Stimulated activated naive B cell treated with anti-CD40 and anti-IgM and Interleukin-4, amounts not matched to agents 10 μg/mL and 1 μg/mL and 100 μg/mL, for 72 hours (primary cell): ENCODE measurements around the gene PKP1.

Experiments used
- ATAC-seq, 2 donors: fragments of 150-1000 bp; cut with Tn5 transposase; replicated peaks; 2 replicates each; pipeline ENCODE4 v1.10.0; 2021; ENCODE audit warnings: moderate library complexity in 1 of 2
- DNase-seq: peaks from one replicate; pipeline ENCODE4 v3.0.0; 2021
- H3K27ac Mint-ChIP-seq: one replicate; pipeline ENCODE4 v1.8.0; 2022; ENCODE audit warnings: mild to moderate bottlenecking, mixed read lengths
- H3K27me3 Mint-ChIP-seq, 2 donors: one replicate each; pipeline ENCODE4 v1.8.0; 2022; ENCODE audit warnings: mixed read lengths in 2 of 2
- H3K36me3 Mint-ChIP-seq, 2 donors: one replicate each; pipeline ENCODE4 v1.8.0; 2022; ENCODE audit warnings: mixed read lengths in 2 of 2, mild to moderate bottlenecking in 1 of 2
- H3K4me1 Mint-ChIP-seq, 2 donors: one replicate each; pipeline ENCODE4 v1.8.0; 2022; ENCODE audit warnings: mixed read lengths in 2 of 2, mild to moderate bottlenecking in 1 of 2
- H3K4me3 Mint-ChIP-seq, 2 donors: one replicate each; pipeline ENCODE4 v1.8.0; 2022; ENCODE audit warnings: mild to moderate bottlenecking in 2 of 2, mixed read lengths in 2 of 2, moderate library complexity in 1 of 2
- H3K9me3 Mint-ChIP-seq, 2 donors: one replicate each; pipeline ENCODE4 v1.8.0; 2022; ENCODE audit warnings: mixed read lengths in 2 of 2, mild to moderate bottlenecking in 1 of 2

PKP1 gene

DNA sequence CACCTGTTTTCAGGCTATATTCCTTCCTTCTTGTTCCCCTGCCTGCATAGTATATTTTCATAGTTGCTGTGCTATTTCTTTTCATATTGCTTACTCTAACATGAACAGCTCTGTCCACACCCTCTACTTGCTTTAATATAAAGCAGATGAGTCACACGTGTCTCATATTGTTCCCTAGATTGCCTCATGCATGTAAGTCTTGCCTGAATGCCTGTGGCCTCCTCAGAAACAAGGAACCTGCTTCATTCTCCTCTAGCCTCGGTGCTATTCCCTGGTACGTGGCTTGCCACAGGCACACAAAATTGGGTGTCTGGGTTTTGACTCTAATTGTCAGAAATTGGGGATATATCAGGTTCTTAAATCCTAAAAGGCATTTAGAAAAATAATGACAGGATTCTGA, 16.5 kb upstream of the PKP1 start:
- no peaks in the 10 kb centered on the region for H3K36me3 Mint-ChIP-seq
- H3K27me3 Mint-ChIP-seq: peaks cover 40 to 62% of the 10 kb centered on the region in 2 donors
- ATAC-seq (no peak), DNase-seq (no peak)
- no peak overlapping the region for H3K27ac Mint-ChIP-seq
- H3K9me3 Mint-ChIP-seq: no peaks in the 10 kb centered on the region
- H3K4me3 Mint-ChIP-seq: no peak overlapping the region
- no peaks in the 10 kb centered on the region for H3K4me1 Mint-ChIP-seq

DNA sequence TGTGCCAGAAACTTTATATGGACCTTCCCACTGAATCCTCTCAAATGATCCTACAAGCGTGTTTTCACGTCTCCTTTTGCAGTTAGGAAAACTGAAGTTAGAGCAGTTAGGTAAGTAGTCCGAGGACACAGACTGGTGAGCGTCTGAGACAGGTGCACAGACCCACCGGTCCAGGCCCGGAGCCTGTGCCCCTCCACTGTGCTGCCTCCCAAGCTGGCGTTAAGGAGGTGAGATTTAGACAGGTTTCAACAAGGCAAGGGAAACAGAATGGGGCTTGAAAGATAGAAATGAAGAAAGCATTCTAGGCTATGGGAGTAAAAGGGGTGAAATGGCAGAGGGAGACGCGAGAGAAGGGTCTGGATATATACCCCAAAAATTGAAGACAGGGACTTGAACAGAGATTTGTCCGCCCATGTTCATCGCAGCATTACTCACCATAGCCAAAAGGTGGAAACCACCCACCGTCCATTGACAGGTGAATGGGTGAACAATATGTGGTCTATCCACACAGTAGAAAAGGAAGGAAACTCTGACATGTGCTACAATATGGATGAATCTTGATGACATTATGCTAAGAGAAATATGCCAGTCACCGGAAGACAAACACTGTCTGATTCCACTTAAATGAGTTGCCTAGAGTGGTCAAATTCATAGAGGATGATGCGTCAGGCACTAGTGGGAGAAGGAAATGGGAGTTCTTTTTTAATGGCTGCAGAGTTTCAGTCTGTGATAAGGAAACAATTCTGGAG, 15.7 kb upstream of the PKP1 start:
- H3K27ac Mint-ChIP-seq: no peak overlapping the region
- H3K27me3 Mint-ChIP-seq: peaks cover 36 to 54% of the 10 kb centered on the region in 2 donors
- H3K9me3 Mint-ChIP-seq: no peaks in the 10 kb centered on the region
- DNase-seq: no peak
- H3K36me3 Mint-ChIP-seq: no peaks in the 10 kb centered on the region
- no peak for ATAC-seq
- H3K4me3 Mint-ChIP-seq: no peak overlapping the region
- H3K4me1 Mint-ChIP-seq: no peaks in the 10 kb centered on the region

DNA sequence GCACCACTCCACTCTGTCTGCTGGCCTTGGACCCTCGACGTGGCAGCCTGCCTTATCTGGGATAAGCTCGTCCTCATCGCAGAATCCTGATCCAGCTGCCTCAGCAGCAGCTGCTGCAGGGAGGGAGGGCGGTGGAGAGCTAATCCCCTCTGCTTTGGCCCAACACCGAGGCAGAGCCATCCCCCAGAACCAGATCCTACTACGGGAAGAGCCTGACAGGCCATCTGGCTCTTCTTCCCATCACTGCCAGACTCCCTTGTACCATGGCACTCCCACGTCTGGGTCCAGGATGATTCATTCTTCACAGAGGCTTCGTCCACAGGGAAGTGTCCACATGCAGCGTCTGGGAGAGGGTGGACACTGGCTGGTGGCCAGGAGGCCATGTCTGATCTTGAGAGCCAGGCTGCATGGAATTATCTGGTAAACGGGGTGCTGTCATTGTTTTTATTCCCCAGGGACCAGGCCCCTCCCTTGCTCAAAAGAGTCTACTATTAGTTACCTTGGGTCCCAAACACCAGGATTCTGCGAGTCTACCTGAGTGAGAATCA, 14.6 kb upstream of the PKP1 start:
- Mint-ChIP-seq H3K27me3 (peaks cover 40 to 44% of the 10 kb centered on the region in 2 donors), H3K4me3 (no peak overlapping the region), H3K9me3 (no peaks in the 10 kb centered on the region), H3K4me1 (no peaks in the 10 kb centered on the region), H3K27ac (no peak overlapping the region), H3K36me3 (no peaks in the 10 kb centered on the region)
- DNase-seq (no peak), ATAC-seq (no peak)

DNA sequence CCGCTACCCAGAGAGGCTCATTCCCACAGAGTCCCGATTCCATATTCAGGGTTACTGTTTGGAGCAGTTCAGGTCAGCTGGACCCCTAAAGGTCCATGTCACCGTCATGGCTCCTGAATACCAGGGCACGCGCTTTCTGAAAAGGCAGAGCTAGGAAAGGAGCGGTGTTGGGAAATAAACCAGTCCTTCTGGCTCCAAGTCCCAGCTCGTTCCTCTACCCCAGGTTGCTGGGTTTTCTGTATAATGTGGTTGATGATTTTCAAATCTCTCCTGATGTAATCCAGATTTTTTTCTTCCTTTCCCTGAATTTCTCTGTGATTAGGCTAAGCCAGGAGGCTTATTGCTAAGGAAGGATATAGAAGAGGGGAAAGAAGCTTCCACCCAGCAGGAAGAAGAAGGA, 14.0 kb upstream of the PKP1 start:
- Mint-ChIP-seq H3K4me1 (no peaks in the 10 kb centered on the region), H3K36me3 (no peaks in the 10 kb centered on the region), H3K4me3 (no peak overlapping the region), H3K27ac (no peak overlapping the region), H3K27me3 (peaks cover 38 to 41% of the 10 kb centered on the region in 2 donors), H3K9me3 (no peaks in the 10 kb centered on the region)
- DNase-seq (no peak), ATAC-seq (no peak)

DNA sequence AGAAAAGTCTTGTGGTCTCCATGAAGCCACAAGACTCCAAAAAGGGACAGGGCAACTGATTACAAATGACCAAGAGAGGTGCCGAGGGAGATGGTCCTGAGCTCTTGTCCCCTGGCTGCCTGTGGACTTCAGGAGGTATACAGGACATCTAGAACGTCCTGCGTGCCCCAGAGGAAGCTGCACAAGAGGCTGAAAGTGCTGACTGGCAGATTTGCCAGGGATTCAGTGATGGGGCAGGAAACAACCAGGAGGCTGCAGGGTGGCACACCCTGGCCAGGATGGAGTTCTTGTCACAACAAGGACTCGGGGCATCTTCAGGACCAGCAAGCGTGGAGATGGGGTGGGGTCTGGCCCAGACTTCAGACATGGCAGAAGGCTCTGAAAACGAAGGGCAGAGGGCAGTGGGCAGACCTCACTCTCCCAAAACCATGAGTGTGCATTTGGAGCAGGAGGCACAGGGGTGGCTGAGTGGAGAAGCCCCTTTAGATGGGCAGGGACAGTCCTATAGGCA, 13.4 kb upstream of the PKP1 start:
- no peak overlapping the region for H3K4me3 Mint-ChIP-seq
- ATAC-seq (no peak), DNase-seq (no peak)
- no peaks in the 10 kb centered on the region for H3K36me3 Mint-ChIP-seq
- H3K4me1 Mint-ChIP-seq: no peaks in the 10 kb centered on the region
- H3K9me3 Mint-ChIP-seq: no peaks in the 10 kb centered on the region
- no peak overlapping the region for H3K27ac Mint-ChIP-seq
- H3K27me3 Mint-ChIP-seq: peaks cover 33 to 36% of the 10 kb centered on the region in 2 donors

DNA sequence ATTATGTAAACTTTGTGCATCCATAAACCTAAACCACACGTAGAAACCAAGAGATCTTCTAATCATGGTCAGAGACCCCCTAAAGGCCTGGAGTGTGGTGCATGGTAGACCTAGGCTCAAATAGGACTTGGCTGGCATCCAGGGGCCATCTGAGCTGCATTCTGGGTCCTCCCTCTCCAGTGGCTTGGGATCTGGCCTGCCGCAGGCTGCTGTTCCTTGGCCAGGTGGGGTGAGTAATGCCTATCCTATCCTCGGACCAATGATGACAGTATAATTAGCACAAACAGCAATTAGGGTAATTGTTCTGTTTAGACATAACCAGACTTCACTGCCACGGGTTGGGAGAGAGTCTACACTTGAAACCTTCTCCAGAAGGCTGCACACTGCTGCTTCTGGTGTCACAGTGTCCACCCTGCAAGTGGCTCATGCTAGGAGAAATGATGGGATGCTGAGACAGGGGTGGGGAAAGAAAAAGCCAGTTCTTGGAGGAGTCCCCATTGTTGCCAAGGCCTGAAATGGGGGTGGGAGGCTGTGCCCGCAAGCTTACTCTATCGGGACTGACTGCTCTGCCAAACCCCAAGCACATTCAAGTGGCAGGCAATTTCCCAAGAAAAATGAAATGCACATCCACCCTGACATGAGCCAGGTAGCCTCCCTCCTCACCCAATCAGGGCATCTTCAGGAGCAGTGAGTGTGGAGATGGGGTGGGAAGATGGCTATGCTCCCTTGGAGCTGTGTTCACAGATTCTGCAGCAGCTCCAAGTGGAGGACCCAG, 12.5 kb upstream of the PKP1 start:
- Mint-ChIP-seq H3K4me3 (no peak overlapping the region), H3K9me3 (no peaks in the 10 kb centered on the region), H3K27ac (no peak overlapping the region), H3K36me3 (no peaks in the 10 kb centered on the region), H3K27me3 (peaks cover 35 to 36% of the 10 kb centered on the region in 2 donors), H3K4me1 (no peaks in the 10 kb centered on the region)
- DNase-seq (no peak), ATAC-seq (no peak)

DNA sequence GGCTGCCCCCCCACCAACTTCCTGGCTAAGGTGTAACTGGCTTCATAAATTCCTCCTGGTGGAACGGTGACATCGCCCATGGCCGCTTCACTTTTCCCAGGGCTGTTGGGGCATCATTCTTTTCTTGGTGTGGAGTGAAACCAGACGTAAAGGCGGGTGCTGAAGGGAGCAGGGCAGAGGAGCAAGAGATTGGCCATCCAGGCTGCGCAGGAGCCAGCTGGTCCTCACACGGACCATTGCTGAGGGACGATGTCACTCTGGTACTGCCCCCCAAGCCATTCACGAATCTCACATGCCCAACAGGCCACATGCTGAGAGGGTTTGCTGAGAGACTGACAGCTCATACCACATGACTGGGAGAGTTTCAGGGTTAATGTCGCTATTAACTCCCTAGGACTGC, 10.5 kb upstream of the PKP1 start:
- Mint-ChIP-seq H3K9me3 (no peaks in the 10 kb centered on the region), H3K27ac (no peak overlapping the region), H3K36me3 (no peaks in the 10 kb centered on the region), H3K4me1 (no peaks in the 10 kb centered on the region), H3K4me3 (no peak overlapping the region), H3K27me3 (peaks cover 26 to 34% of the 10 kb centered on the region in 2 donors)
- DNase-seq (no peak), ATAC-seq (no peak)

DNA sequence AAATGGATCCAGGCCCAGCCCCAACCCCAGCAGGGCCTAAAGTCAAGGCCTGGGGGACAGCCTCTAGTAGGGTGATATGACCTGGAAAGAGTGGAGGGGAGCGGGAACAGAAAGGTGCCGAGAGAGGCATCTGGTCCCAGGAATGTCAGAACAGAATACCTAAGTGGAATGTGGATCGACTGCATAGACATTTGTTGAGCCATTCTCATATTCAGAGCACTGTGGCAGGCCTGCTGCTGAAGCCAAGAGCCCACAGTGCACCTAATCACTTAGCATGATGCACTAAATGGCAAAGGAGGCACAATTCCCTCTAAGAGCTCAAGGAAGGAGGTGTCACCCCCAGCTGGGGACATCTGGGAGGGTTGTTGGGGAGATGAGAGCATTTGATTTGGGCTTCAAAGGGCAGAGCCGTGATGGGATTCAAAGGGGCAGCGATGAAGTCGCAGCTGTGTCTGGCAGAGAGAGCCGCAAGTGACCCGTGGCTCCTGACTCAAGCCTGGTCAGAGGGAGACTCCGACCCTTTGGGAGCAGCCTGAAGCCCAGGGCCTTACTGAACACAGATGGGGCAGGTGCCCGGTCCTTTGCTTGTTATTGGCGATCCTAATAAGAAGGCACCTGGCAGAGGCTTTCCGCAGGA, 8.6 kb upstream of the PKP1 start:
- Mint-ChIP-seq H3K4me3 (no peak overlapping the region), H3K9me3 (no peaks in the 10 kb centered on the region), H3K36me3 (no peaks in the 10 kb centered on the region), H3K27ac (no peak overlapping the region), H3K27me3 (peaks cover 15 to 31% of the 10 kb centered on the region in 2 donors), H3K4me1 (no peaks in the 10 kb centered on the region)
- DNase-seq (no peak), ATAC-seq (no peak)

DNA sequence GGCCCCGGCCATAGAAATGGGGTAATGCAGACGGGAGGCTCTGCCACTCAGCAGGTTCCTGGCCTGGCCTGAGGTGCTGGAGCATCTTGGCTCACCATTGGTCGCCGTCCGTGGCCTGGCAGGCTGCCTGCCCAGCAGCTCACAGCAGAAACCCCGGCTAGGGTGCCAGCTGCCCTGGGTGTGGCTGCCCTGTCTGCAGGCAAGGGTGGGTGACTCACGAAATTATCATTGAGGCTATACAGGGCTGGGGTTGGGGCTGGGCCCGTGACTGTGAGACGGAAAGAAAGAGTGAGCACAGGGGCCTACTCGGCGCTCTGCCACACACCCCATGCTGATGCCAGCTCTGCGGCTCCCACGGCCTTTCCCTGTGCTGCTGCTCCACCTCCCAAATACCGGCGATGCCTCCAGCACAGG, 8.0 kb upstream of the PKP1 start:
- DNase-seq: no peak
- Mint-ChIP-seq H3K27me3 (peaks cover 11 to 27% of the 10 kb centered on the region in 2 donors), H3K27ac (no peak overlapping the region), H3K36me3 (no peaks in the 10 kb centered on the region), H3K4me3 (no peak overlapping the region), H3K4me1 (no peaks in the 10 kb centered on the region), H3K9me3 (no peaks in the 10 kb centered on the region)
- ATAC-seq: no peak

DNA sequence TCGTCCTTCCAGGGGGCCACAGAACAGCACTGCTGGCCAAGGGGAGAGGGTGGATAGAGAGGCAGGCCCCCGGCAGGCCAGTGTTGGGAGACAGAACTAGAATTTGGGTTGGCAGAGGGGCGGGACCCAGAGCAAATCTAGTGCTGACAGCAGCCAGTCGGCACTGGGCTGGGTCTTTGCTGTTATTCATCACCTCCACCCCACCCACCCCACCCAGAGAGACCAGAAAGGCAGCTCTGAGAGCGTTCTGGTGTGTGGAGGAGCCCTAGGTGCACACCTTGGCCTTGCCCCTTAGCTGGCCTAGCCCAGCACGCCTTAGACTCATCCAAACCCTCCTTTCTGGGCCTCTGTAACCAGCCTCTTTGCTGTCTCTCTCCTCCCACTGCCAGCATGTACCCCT, 6.4 kb upstream of the PKP1 start:
- ATAC-seq (no peak), DNase-seq (no peak)
- Mint-ChIP-seq H3K36me3 (no peaks in the 10 kb centered on the region), H3K4me1 (no peaks in the 10 kb centered on the region), H3K9me3 (no peaks in the 10 kb centered on the region), H3K27ac (no peak overlapping the region), H3K27me3 (peaks cover 17 to 28% of the 10 kb centered on the region in 2 donors), H3K4me3 (no peak overlapping the region)

DNA sequence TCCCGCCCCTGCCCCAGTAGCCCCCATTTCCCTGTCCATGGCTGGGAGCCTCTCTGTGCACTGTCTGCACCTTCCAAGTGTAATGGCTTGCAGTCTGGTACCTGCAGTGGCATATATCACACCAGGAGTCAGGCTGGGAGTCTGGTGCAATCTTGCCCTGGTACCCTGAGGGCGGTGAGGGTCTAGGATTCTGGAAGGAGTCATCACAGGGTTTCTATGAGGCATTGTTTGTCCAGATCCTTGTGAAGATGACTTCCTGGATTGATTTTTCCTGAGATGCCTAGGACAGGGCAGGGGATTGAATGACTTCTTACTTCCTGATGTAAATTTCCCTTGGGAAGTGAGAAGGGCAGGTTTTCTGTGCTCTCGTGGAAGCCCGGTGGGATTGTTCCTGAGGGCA, 5.9 kb upstream of the PKP1 start:
- H3K4me1 Mint-ChIP-seq: no peaks in the 10 kb centered on the region
- peaks cover 22 to 34% of the 10 kb centered on the region in 2 donors for H3K27me3 Mint-ChIP-seq
- no peak overlapping the region for H3K4me3 Mint-ChIP-seq
- ATAC-seq (no peak), DNase-seq (no peak)
- H3K27ac Mint-ChIP-seq: no peak overlapping the region
- H3K9me3 Mint-ChIP-seq: no peaks in the 10 kb centered on the region
- no peaks in the 10 kb centered on the region for H3K36me3 Mint-ChIP-seq

DNA sequence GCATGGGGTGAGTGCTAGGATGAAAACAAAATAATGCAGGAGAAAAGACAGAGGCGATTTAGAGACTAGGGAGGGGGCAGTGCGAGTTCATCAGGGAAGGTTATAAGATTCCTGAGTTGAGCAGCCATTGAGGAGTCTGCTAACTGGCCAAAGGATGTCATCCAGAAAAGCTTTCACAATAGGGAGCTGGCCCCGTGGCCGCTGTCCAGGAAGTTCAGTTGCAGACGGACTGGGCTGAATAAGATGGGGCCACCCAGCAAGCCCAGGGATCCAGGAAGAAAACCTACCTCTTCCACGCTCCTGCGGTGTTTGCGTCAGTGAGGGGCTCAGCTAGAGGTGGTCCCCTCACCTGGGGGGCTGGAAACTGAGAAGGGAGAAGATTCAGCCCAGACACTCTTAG, 4.0 kb upstream of the PKP1 start:
- DNase-seq: no peak
- Mint-ChIP-seq H3K4me3 (no peak overlapping the region), H3K4me1 (peaks cover 6 to 10% of the 10 kb centered on the region in 2 donors), H3K36me3 (no peaks in the 10 kb centered on the region), H3K27me3 (peaks cover 37 to 43% of the 10 kb centered on the region in 2 donors), H3K27ac (no peak overlapping the region), H3K9me3 (no peaks in the 10 kb centered on the region)
- ATAC-seq: no peak

DNA sequence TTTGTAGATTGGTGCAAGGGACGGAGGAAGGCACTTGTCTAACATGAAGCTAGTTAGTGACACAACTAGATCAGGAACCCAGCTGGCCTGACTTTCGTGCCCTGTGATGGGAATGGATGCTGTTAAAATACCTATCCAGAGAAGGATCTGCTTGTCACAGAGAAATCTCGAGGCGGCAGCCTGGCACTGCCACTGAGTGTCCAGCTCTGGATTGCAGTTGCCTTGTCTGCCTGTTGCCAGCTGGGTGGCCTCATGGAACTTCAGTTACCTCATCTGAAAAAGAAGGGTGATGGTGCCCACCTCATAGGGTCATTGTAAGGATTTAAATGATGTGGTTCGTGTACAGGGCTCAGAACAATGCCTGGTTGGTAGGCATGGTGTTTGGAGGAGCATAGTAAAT, 2.4 kb upstream of the PKP1 start:
- no peak for DNase-seq
- Mint-ChIP-seq H3K27ac (no peak overlapping the region), H3K36me3 (no peaks in the 10 kb centered on the region), H3K4me1 (peaks cover 6 to 10% of the 10 kb centered on the region in 2 donors), H3K9me3 (no peaks in the 10 kb centered on the region), H3K4me3 (no peak overlapping the region), H3K27me3 (peaks cover 53 to 54% of the 10 kb centered on the region in 2 donors)
- no peak for ATAC-seq

DNA sequence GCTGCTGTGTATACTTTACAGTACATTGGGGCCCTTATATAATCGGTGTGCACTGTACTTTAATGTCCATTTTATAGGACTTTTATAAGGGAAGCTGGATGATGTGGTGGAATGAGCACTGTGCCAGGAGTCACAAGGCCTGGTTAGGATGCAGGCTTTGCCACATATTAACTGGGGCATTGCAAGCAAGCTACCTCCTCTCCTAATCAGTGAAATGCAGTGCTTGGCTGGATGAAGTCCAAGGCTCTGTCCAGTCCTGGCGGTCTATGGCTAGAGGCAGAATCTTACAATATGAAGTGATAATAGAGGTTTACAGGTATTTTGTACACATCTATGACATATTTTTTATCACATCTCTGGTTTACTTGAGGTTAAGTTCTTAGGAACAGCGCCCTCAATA, 1.7 kb upstream of the PKP1 start:
- Mint-ChIP-seq H3K9me3 (no peaks in the 10 kb centered on the region), H3K36me3 (no peaks in the 10 kb centered on the region), H3K27ac (no peak overlapping the region), H3K4me3 (no peak overlapping the region), H3K27me3 (peaks cover 57 to 58% of the 10 kb centered on the region in 2 donors), H3K4me1 (peaks cover 6 to 10% of the 10 kb centered on the region in 2 donors)
- ATAC-seq (no peak), DNase-seq (no peak)
